Pancreas (tissue), 10 donors: ENCODE measurements around the gene MYPN. TPM values are rescaled to one million over a fixed set of nuclear protein-coding genes. Genes with fewer than 3 reads are reported as not detected.

Experiments used
- ATAC-seq, 4 donors: fragments of 200-7000 bp; cut with Tn5 transposase; one replicate each; pipeline versions ENCODE4 v1.8.0 to v1.9.1; 2020; ENCODE audit warnings: mild to moderate bottlenecking in 4 of 4, moderate library complexity in 4 of 4
- DNase-seq, 6 donors: peaks; one replicate each; pipeline ENCODE4 v3.0.0-alpha.2; 2020
- FAIRE-seq: peaks from 2 replicates; lab custom pipeline; 2012; peaks lifted over from hg19 to GRCh38; lab: Jason Lieb, UNC
- H3K27ac ChIP-seq, 4 donors: fragments of 200-600 bp; sonication (generic); 1 replicate in 3 of 4; 2 replicates in 1 of 4; pipeline versions ENCODE4 v1.5.0 to v1.8.0; 2020
- H3K27me3 ChIP-seq, 4 donors: fragments of 200-600 bp; one replicate each; pipeline ENCODE4 v1.8.0; 2021
- H3K36me3 ChIP-seq, 3 donors: fragments of 200-600 bp; sonication (generic) in 1 of 3; one replicate each; pipeline versions ENCODE4 v1.5.0 to v1.8.0; 2020 to 2021
- H3K4me1 ChIP-seq, 3 donors: fragments of 200-600 bp; one replicate each; pipeline ENCODE4 v1.8.0; 2021
- H3K4me3 ChIP-seq, 4 donors: fragments of 200-600 bp; sonication (generic) in 2 of 4; one replicate each; pipeline versions ENCODE4 v1.5.0 to v1.8.0; 2020 to 2021
- H3K9me3 ChIP-seq, 4 donors: fragments of 200-600 bp; one replicate each; pipeline ENCODE4 v1.8.0; 2021
- CTCF ChIP-seq, 4 donors: fragments of 200-600 bp; sonication (generic) in 3 of 4; IDR thresholded peaks; one replicate each; pipeline versions ENCODE4 v1.5.0 to v1.8.0; 2021; ENCODE audit warnings: antibody characterized with exemption in 4 of 4
- WGBS, 2 donors: extraction: QIAGEN DNeasy Blood & Tissue Kit; methylation state at CpG; one replicate each; pipeline ENCODE4 v1.1.7; 2013; 5-methylcytosine and 5-hydroxymethylcytosine counted together
- intact Hi-C, 3 donors: fragments of 100-400 bp; cut with DNase I; formaldehyde crosslinking; loops; one replicate each; pipeline versions ENCODE4 v1.11.1 to v1.14.2; 2022
- polyA plus RNA-seq, 2 donors: library from polyadenylated mRNA; stranded (reverse); fragments of 200-250 nt; gene quantifications; one replicate each; pipeline ENCODE4 v1.2.3, GENCODE V29; 2013
- total RNA-seq, 6 donors: library from RNA; stranded (reverse); fragmentation: NEBNext Ultra II Directional in 4 of 6; extraction: Animal tissue kit (Norgen Biotek cat#: 25700) in 4 of 6; gene quantifications; one replicate each; pipeline versions ENCODE4 v1.2.1 to v1.2.4, GENCODE V29; 2021 to 2023
- donor health status: healthy with polysubstance abuse.
- donor health status: DM: no; HTN: no; CAD: no; lungs with moderate emphysema.
- donor health status: DM: no; HTN: no; CAD: no.
- donor health status: control.
- donor health status: control.
- donor health status: Bipolar disorder and iron deficiency.
- donor health status: DM: yes; HTN: yes; CAD: no.
- donor health status: DM: no; HTN: no; CAD: no.
- donor health status: DM: no; HTN: no; CAD: no.
- donor health status: DM: yes; HTN: yes; CAD: no.

The MYPN gene
- total and polyA plus RNA-seq, 8 donors = 0.16 to 0.83 (median 0.37) TPM

- WGBS, 2 donors = 86% methylated on average over 6 of the region's 6 CpGs
- H3K4me3 ChIP-seq = no peak overlapping the region
- DNase-seq = no peak
- no peak overlapping the region for H3K27ac ChIP-seq
- no peaks in the 10 kb centered on the region for H3K36me3 ChIP-seq
- H3K27me3 ChIP-seq = no peaks in the 10 kb centered on the region
- FAIRE-seq = no peak
- TF ChIP-seq CTCF (IDR thresholded peaks at IDR 0.05) = no peak
- H3K4me1 ChIP-seq = peaks cover 0 to 13% (median 0%) of the 10 kb centered on the region in 3 donors
- ATAC-seq = no peak
- no peaks in the 10 kb centered on the region for H3K9me3 ChIP-seq
- intact Hi-C loops = no loop called here
Observed at GRCh38 chr10:68139448-68140272, 30.4 kb downstream of the MYPN start.

- FAIRE-seq (no peak), ATAC-seq (no peak), DNase-seq (no peak)
- 89 to 90% methylated on average over 4 of the region's 4 CpGs for WGBS, 2 donors
- Histone ChIP-seq H3K4me1 (peaks cover 0 to 4% (median 0%) of the 10 kb centered on the region in 3 donors), H3K9me3 (no peaks in the 10 kb centered on the region), H3K27me3 (no peaks in the 10 kb centered on the region), H3K36me3 (no peaks in the 10 kb centered on the region), H3K27ac (no peak overlapping the region), H3K4me3 (no peak overlapping the region)
- intact Hi-C loops = no loop called here
- no peak for TF ChIP-seq CTCF (IDR thresholded peaks at IDR 0.05)
Observed at GRCh38 chr10:68142761-68143160, 33.5 kb downstream of the MYPN start.

- peak overlapping the region in 2 of 4 donors; percentile 20 to 42 for H3K27ac ChIP-seq
- no peak for FAIRE-seq
Observed at GRCh38 chr10:68144709-68145108, 35.4 kb downstream of the MYPN start.

GRCh38 chr10:68145705-68146104 is 36.4 kb downstream of the MYPN start:
- Histone ChIP-seq H3K27me3 (no peaks in the 10 kb centered on the region), H3K9me3 (no peaks in the 10 kb centered on the region), H3K27ac (no peak overlapping the region), H3K4me3 (no peak overlapping the region), H3K36me3 (no peaks in the 10 kb centered on the region), H3K4me1 (peaks cover 0 to 4% (median 0%) of the 10 kb centered on the region in 3 donors)
- ATAC-seq = no peak
- no peak for TF ChIP-seq CTCF (IDR thresholded peaks at IDR 0.05)
- no peak for FAIRE-seq
- intact Hi-C loops = loop anchor here in 1 of 3 donors (5.0 kb wide), 1 partner anchor 58 kb away; no protein-coding TSS in a partner anchor
- 82 to 85% methylated on average over 3 of the region's 3 CpGs for WGBS, 2 donors
- DNase-seq = no peak

More at GRCh38 chr10:68144709-68145108, 35.4 kb downstream of the MYPN start:
- Histone ChIP-seq H3K36me3 (no peaks in the 10 kb centered on the region), H3K27me3 (no peaks in the 10 kb centered on the region), H3K9me3 (no peaks in the 10 kb centered on the region), H3K4me1 (peaks cover 0 to 4% (median 0%) of the 10 kb centered on the region in 3 donors), H3K4me3 (no peak overlapping the region)
- ATAC-seq = peak; percentile 88 to 98 (median 95)
- intact Hi-C loops = loop anchor here in 1 of 3 donors (5.0 kb wide), 1 partner anchor 57 kb away; no protein-coding TSS in a partner anchor
- 46 to 49% methylated on average over 6 of the region's 6 CpGs for WGBS, 2 donors
- peak in 1 of 6 donors; percentile 6 for DNase-seq
- TF ChIP-seq CTCF (IDR thresholded peaks at IDR 0.05) = no peak

GRCh38 chr10:68146133-68146532 is 36.8 kb downstream of the MYPN start:
- Histone ChIP-seq H3K4me1 (peaks cover 0 to 4% (median 0%) of the 10 kb centered on the region in 3 donors), H3K36me3 (no peaks in the 10 kb centered on the region), H3K4me3 (no peak overlapping the region), H3K27me3 (no peaks in the 10 kb centered on the region), H3K9me3 (no peaks in the 10 kb centered on the region), H3K27ac (no peak overlapping the region)
- WGBS, 2 donors = 93 to 94% methylated on average over 1 of the region's 1 CpG
- intact Hi-C loops = loop anchor here in 1 of 3 donors (5.0 kb wide), 1 partner anchor 59 kb away; no protein-coding TSS in a partner anchor
- FAIRE-seq = no peak
- ATAC-seq = no peak
- no peak for TF ChIP-seq CTCF (IDR thresholded peaks at IDR 0.05)
- no peak for DNase-seq
